OCI-LY7 (cell line): Measurements from ENCODE around the gene CDC42EP1. TPM values are rescaled to one million over a fixed set of nuclear protein-coding genes. Genes with fewer than 3 reads are reported as not detected.

Source experiments
- BruUV-seq: library from RNA; stranded (reverse); fragments of 400-500 nt; replicated peaks from 2 replicates; lab custom pipeline; 2021; lab: Mats Ljungman, UMichigan
- CTCF ChIA-PET: fragments of 300-600 bp; sonication (Branson Sonifier 250); formaldehyde crosslinking; loops from one replicate; lab custom pipeline; 2022; ENCODE audit warnings: antibody characterized with exemption; ENCODE audit not compliant: unreplicated experiment; lab: Charles Lee
- POLR2A ChIA-PET: fragments of 300-600 bp; sonication (Branson Sonifier 250); formaldehyde crosslinking; loops from one replicate; lab custom pipeline; 2022; ENCODE audit warnings: antibody characterized with exemption; lab: Charles Lee
- DNase-seq: peaks from one replicate; pipeline ENCODE4 v3.0.0-alpha.2; 2015; ENCODE audit warnings: low spot score
- H2AFZ ChIP-seq: fragments of 200-600 bp; sonication (generic), shearing (Covaris generic); 2 replicates; pipeline ENCODE4 v1.6.1; 2014; ENCODE audit warnings: mild to moderate bottlenecking, antibody characterized with exemption, low read length, moderate library complexity
- H3K27ac ChIP-seq: fragments of 200-600 bp; sonication (generic); 2 replicates; pipeline ENCODE4 v1.5.1; 2014; ENCODE audit warnings: mixed run types, low read depth, mild to moderate bottlenecking, moderate library complexity, low read length, inconsistent platforms; ENCODE audit not compliant: poor library complexity, severe bottlenecking
- H3K36me3 ChIP-seq: fragments of 200-600 bp; sonication (generic); 2 replicates; pipeline ENCODE4 v1.6.1; 2014; ENCODE audit warnings: mild to moderate bottlenecking, antibody characterized with exemption, low read length, moderate library complexity, mixed read lengths; ENCODE audit not compliant: insufficient read depth
- H3K4me1 ChIP-seq: fragments of 200-600 bp; sonication (generic); 2 replicates; pipeline ENCODE4 v1.5.1; 2014; ENCODE audit warnings: mild to moderate bottlenecking, low read length; ENCODE audit not compliant: insufficient read depth, poor library complexity, severe bottlenecking
- H3K4me2 ChIP-seq: fragments of 200-600 bp; sonication (generic); 2 replicates; pipeline ENCODE4 v1.6.1; 2014; ENCODE audit warnings: mild to moderate bottlenecking, low read length
- H3K4me3 ChIP-seq: fragments of 200-600 bp; sonication (generic); 2 replicates; pipeline ENCODE4 v1.5.1; 2014; ENCODE audit warnings: mild to moderate bottlenecking, low read depth, low read length; ENCODE audit not compliant: poor library complexity, severe bottlenecking
- H3K79me2 ChIP-seq: fragments of 200-600 bp; sonication (generic); 2 replicates; pipeline ENCODE4 v1.6.1; 2016; ENCODE audit warnings: low read depth, mild to moderate bottlenecking, low read length, moderate library complexity, mixed read lengths; ENCODE audit not compliant: insufficient read depth
- H3K9me2 ChIP-seq: fragments of 200-600 bp; sonication (generic); 2 replicates; pipeline ENCODE4 v1.6.1; 2016; ENCODE audit warnings: mild to moderate bottlenecking, low read length, mixed read lengths; ENCODE audit not compliant: insufficient read depth
- H3K9me3 ChIP-seq: fragments of 200-600 bp; sonication (generic); 2 replicates; pipeline ENCODE4 v1.6.1; 2014; ENCODE audit warnings: mild to moderate bottlenecking, mixed run types, low read length, mixed read lengths
- H4K20me1 ChIP-seq: fragments of 200-600 bp; sonication (generic); 2 replicates; pipeline ENCODE4 v1.6.1; 2014; ENCODE audit warnings: mild to moderate bottlenecking, antibody characterized with exemption, low read length, moderate library complexity, mixed read lengths; ENCODE audit not compliant: insufficient read depth
- EZH2phosphoT487 ChIP-seq: fragments of 200-600 bp; sonication (generic); IDR thresholded peaks from 2 replicates; pipeline ENCODE4 v1.6.1; 2018; ENCODE audit warnings: low read depth, borderline replicate concordance, mild to moderate bottlenecking, mixed run types, antibody characterized with exemption, low read length, moderate library complexity, mixed read lengths
- intact Hi-C: fragments of 100-400 bp; cut with micrococcal nuclease; formaldehyde crosslinking; loops from one replicate; pipeline ENCODE4 v1.10.0; 2022; ENCODE audit not compliant: unreplicated experiment
- total RNA-seq, 2 experiments: library from RNA; depleted of rRNA in 1 of 2; stranded (reverse); fragments of >200 nt in 1 of 2; shearing (Covaris generic) in 1 of 2; gene quantifications; 2 replicates each; pipeline ENCODE4 v1.2.3, GENCODE V29; 2014 to 2022
- TF ChIP-seq, protein P1 (sequence below): fragments of 200-600 bp; sonication (generic); conservative IDR thresholded peaks from 2 replicates; pipeline ENCODE4 v1.5.1; 2014; ENCODE audit warnings: mild to moderate bottlenecking, antibody characterized with exemption, low read length, moderate library complexity, mixed read lengths

Gene CDC42EP1
- total RNA-seq, 2 experiments from 2014 or later: not detected

- ChIA-PET CTCF (interaction anchor here (0.6 kb wide), 1 partner anchor 204 kb away, joined by 5 read pairs; no protein-coding TSS in a partner anchor), POLR2A (interaction anchor here (0.7 kb wide), 1 partner anchor 110 kb away, joined by 3 read pairs; no protein-coding TSS in a partner anchor)
- Histone ChIP-seq H3K4me2 (no peak overlapping the region), H3K9me2 (no peaks in the 10 kb centered on the region), H2AFZ (no peak overlapping the region), H4K20me1 (no peaks in the 10 kb centered on the region), H3K27ac (no peak overlapping the region), H3K36me3 (no peaks in the 10 kb centered on the region), H3K9me3 (no peaks in the 10 kb centered on the region), H3K4me1 (no peaks in the 10 kb centered on the region), H3K79me2 (no peaks in the 10 kb centered on the region), H3K4me3 (no peak overlapping the region)
- no TSS peak for BruUV-seq
- DNase-seq: no peak
- intact Hi-C loops: no loop called here
- no peak for TF ChIP-seq EZH2phosphoT487
- TF ChIP-seq, protein P1, sequence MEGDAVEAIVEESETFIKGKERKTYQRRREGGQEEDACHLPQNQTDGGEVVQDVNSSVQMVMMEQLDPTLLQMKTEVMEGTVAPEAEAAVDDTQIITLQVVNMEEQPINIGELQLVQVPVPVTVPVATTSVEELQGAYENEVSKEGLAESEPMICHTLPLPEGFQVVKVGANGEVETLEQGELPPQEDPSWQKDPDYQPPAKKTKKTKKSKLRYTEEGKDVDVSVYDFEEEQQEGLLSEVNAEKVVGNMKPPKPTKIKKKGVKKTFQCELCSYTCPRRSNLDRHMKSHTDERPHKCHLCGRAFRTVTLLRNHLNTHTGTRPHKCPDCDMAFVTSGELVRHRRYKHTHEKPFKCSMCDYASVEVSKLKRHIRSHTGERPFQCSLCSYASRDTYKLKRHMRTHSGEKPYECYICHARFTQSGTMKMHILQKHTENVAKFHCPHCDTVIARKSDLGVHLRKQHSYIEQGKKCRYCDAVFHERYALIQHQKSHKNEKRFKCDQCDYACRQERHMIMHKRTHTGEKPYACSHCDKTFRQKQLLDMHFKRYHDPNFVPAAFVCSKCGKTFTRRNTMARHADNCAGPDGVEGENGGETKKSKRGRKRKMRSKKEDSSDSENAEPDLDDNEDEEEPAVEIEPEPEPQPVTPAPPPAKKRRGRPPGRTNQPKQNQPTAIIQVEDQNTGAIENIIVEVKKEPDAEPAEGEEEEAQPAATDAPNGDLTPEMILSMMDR: no peak
Observed at GRCh38 chr22:37521236-37521739, 39.0 kb upstream of the CDC42EP1 start.

DNA sequence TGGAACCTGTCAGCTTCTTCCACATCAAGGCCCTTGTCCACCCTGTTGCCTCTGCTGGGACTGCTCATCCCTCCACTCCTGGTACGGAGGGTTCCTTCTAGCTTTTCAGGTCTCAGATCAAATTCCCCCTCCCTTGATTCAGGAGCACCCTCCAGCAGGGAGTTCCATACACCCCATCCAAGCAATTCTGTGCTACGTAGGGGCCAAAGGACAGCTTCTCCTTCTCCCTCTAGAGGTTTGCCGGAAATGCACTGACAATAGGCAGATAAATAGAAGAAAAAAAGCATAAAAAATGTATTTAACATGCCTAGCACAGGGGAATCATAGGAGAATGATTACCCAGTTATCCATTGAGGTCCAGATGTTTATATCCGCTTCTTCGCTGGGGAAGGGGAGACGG lies 37.8 kb upstream of the CDC42EP1 start:
- intact Hi-C loops: no loop called here
- H3K27ac ChIP-seq: no peak overlapping the region
- DNase-seq: no peak
- H3K79me2 ChIP-seq: no peaks in the 10 kb centered on the region
- H3K4me3 ChIP-seq: no peak overlapping the region
- H2AFZ ChIP-seq: no peak overlapping the region
- H3K9me2 ChIP-seq: no peaks in the 10 kb centered on the region
- no peaks in the 10 kb centered on the region for H3K4me1 ChIP-seq
- ChIA-PET POLR2A (no interaction called here), CTCF (no interaction called here)
- H3K36me3 ChIP-seq: no peaks in the 10 kb centered on the region
- no peaks in the 10 kb centered on the region for H3K9me3 ChIP-seq
- BruUV-seq: no TSS peak
- no peaks in the 10 kb centered on the region for H4K20me1 ChIP-seq
- H3K4me2 ChIP-seq: no peak overlapping the region
- TF ChIP-seq, protein P1: no peak
- no peak for TF ChIP-seq EZH2phosphoT487

DNA sequence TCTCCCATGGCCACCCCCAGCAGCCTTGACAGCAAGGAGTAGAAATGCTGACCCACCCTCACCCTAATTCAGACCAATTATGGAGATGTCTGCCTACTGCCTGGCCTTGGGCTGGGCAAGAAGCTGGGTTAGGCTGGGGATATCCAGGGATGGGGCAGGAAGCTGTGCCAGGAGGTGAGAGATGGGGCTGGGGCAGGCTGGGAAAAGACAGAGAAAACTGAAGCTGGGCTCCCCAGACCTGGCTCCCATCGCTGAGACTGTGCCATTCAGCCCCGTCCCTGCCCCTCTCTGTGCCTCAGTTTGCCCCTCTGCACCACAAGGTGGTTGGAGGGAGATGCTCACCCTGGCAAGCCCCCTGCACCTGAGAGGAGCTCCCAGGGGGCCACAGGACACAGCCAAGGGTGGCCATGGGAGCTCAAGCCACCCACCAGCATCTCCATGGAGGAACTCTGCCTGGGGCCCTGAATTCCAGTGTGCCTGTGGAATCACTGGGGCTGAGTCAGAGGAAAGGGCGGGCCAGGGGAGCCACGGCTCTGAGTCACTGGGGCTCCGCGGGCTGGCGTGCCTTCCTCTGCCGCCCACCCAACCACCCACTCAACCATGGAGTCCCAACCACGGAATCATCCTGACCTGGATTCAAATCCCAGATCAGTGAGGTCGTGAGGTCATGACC lies 35.1 kb upstream of the CDC42EP1 start:
- Histone ChIP-seq H3K4me3 (no peak overlapping the region), H3K9me3 (no peaks in the 10 kb centered on the region), H3K4me1 (no peaks in the 10 kb centered on the region), H2AFZ (no peak overlapping the region), H3K79me2 (no peaks in the 10 kb centered on the region), H4K20me1 (no peaks in the 10 kb centered on the region), H3K9me2 (no peaks in the 10 kb centered on the region), H3K36me3 (no peaks in the 10 kb centered on the region), H3K4me2 (no peak overlapping the region), H3K27ac (no peak overlapping the region)
- ChIA-PET CTCF (no interaction called here), POLR2A (interaction anchor here (0.5 to 0.6 kb wide), 2 partner anchors 205 to 358 kb away, joined by 3 to 6 read pairs; no protein-coding TSS in a partner anchor)
- no TSS peak for BruUV-seq
- intact Hi-C loops: no loop called here
- TF ChIP-seq, protein P1: no peak
- TF ChIP-seq EZH2phosphoT487: no peak
- DNase-seq: no peak
